SW480 (cell line): Measurements from ENCODE around the gene WNT9A.
A peak's percentile ranks its signal among the peaks of the same experiment; 100 is the strongest.

ENCODE experiments used
- DNase-seq: peaks from one replicate; pipeline ENCODE4 v3.0.0-alpha.2; 2016; ENCODE audit warnings: low spot score

Gene WNT9A

GRCh38 chr1:227954163-227954850 is 6.6 kb upstream of the WNT9A start:
- DNase-seq: no peak

- DNase-seq: no peak
Measured at GRCh38 chr1:227953022-227953412, 5.3 kb upstream of the WNT9A start.

GRCh38 chr1:227952374-227953021 is 4.8 kb upstream of the WNT9A start:
- no peak for DNase-seq

- no peak for DNase-seq
Measured at GRCh38 chr1:227951624-227952373, 4.1 kb upstream of the WNT9A start.

GRCh38 chr1:227950735-227951346 is 3.1 kb upstream of the WNT9A start:
- no peak for DNase-seq

GRCh38 chr1:227949954-227950734 is 2.4 kb upstream of the WNT9A start:
- DNase-seq: no peak

GRCh38 chr1:227949341-227949921 is 1.7 kb upstream of the WNT9A start:
- no peak for DNase-seq

GRCh38 chr1:227948493-227949260 is 945 bp upstream of the WNT9A start:
- peak; percentile 22 for DNase-seq

GRCh38 chr1:227947386-227947675 is 401 bp downstream of the WNT9A start:
- DNase-seq: peak; percentile 13

- DNase-seq: peak; percentile 79
Measured at GRCh38 chr1:227946624-227947385, 927 bp downstream of the WNT9A start.

GRCh38 chr1:227945891-227946623 is 1.7 kb downstream of the WNT9A start:
- DNase-seq: peak; percentile 89

- DNase-seq: no peak
Measured at GRCh38 chr1:227944931-227945890, 2.5 kb downstream of the WNT9A start.

GRCh38 chr1:227944090-227944930 is 3.4 kb downstream of the WNT9A start:
- DNase-seq: no peak

GRCh38 chr1:227943381-227944089 is 4.2 kb downstream of the WNT9A start:
- DNase-seq: no peak

GRCh38 chr1:227942716-227943261 is 4.9 kb downstream of the WNT9A start:
- DNase-seq: no peak

GRCh38 chr1:227942021-227942715 is 5.6 kb downstream of the WNT9A start:
- DNase-seq: no peak
